ENCODE data around the gene ANXA6. TPM values are rescaled to one million over a fixed set of nuclear protein-coding genes. Genes with fewer than 3 reads are reported as not detected.

The ANXA6 gene
- total and polyA plus RNA-seq, 10 of the 15 experiments (the other 5 are each of a cell fraction or from before 2014, with no cell fraction given), result 44.0 to 571 (median 465) TPM

GRCh38 chr5:151094030-151094851 is 63.3 kb downstream of the ANXA6 start (continued):
- TF ChIP-seq, protein P1, sequence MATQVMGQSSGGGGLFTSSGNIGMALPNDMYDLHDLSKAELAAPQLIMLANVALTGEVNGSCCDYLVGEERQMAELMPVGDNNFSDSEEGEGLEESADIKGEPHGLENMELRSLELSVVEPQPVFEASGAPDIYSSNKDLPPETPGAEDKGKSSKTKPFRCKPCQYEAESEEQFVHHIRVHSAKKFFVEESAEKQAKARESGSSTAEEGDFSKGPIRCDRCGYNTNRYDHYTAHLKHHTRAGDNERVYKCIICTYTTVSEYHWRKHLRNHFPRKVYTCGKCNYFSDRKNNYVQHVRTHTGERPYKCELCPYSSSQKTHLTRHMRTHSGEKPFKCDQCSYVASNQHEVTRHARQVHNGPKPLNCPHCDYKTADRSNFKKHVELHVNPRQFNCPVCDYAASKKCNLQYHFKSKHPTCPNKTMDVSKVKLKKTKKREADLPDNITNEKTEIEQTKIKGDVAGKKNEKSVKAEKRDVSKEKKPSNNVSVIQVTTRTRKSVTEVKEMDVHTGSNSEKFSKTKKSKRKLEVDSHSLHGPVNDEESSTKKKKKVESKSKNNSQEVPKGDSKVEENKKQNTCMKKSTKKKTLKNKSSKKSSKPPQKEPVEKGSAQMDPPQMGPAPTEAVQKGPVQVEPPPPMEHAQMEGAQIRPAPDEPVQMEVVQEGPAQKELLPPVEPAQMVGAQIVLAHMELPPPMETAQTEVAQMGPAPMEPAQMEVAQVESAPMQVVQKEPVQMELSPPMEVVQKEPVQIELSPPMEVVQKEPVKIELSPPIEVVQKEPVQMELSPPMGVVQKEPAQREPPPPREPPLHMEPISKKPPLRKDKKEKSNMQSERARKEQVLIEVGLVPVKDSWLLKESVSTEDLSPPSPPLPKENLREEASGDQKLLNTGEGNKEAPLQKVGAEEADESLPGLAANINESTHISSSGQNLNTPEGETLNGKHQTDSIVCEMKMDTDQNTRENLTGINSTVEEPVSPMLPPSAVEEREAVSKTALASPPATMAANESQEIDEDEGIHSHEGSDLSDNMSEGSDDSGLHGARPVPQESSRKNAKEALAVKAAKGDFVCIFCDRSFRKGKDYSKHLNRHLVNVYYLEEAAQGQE (IDR thresholded peaks at IDR 0.05; ENCODE audit: low read depth, low read length), result no peak
- TF ChIP-seq CHD1 (IDR thresholded peaks at IDR 0.05; ENCODE audit: low read depth, low read length), result no peak
- TF ChIP-seq NFYA (IDR thresholded peaks at IDR 0.05; ENCODE audit: borderline replicate concordance, low read depth, low read length), result no peak
- no peak for TF ChIP-seq ZNF622 (IDR thresholded peaks at IDR 0.05)
- TF ChIP-seq SUZ12 (IDR thresholded peaks at IDR 0.05; ENCODE audit: unreplicated experiment), result no peak
- TF ChIP-seq MLLT1 (IDR thresholded peaks at IDR 0.05), result peak; percentile 54; the same call in 1 of the 2 replicates
